NCI-H1930 (cell line): ENCODE results near the gene TXNRD2.
"Not testable (repeated sequence)": the region's sequence is repeated elsewhere in the genome, so short reads cannot be mapped to it uniquely, and the experiment has no call there.

ENCODE experiments used
- DNase-seq, 2 experiments: peaks; one replicate each; lab custom pipeline; 2025; lab: John Stamatoyannopoulos, UW

Gene TXNRD2

GRCh38 chr22:19923914-19924513 lies 17.6 kb downstream of the TXNRD2 start:
- no peak for DNase-seq

- no peak for DNase-seq
These were observed 20.0 kb downstream of the TXNRD2 start for GRCh38 chr22:19921544-19922081.

- DNase-seq: no peak
These were observed 21.8 kb downstream of the TXNRD2 start for GRCh38 chr22:19919701-19920363.

- no peak for DNase-seq
These were observed 23.1 kb downstream of the TXNRD2 start for GRCh38 chr22:19918332-19919106.

- DNase-seq: no peak
These were observed 24.1 kb downstream of the TXNRD2 start for GRCh38 chr22:19917389-19918138.

- DNase-seq: no peak
These were observed 24.7 kb downstream of the TXNRD2 start for GRCh38 chr22:19916941-19917340.

GRCh38 chr22:19916006-19916405 lies 25.6 kb downstream of the TXNRD2 start:
- DNase-seq: no peak

- no peak for DNase-seq
These were observed 26.2 kb downstream of the TXNRD2 start for GRCh38 chr22:19915287-19915954.

- DNase-seq: no peak
These were observed 27.2 kb downstream of the TXNRD2 start for GRCh38 chr22:19914201-19914943.

- no peak for DNase-seq
These were observed 28.2 kb downstream of the TXNRD2 start for GRCh38 chr22:19913337-19913936.

GRCh38 chr22:19912271-19912999 lies 29.2 kb downstream of the TXNRD2 start:
- DNase-seq: no peak

GRCh38 chr22:19911540-19912270 lies 29.9 kb downstream of the TXNRD2 start:
- no peak for DNase-seq

- no peak for DNase-seq
These were observed 31.4 kb downstream of the TXNRD2 start for GRCh38 chr22:19910180-19910744.

- peak in 1 of 2 experiments; percentile 69 for DNase-seq
These were observed 32.1 kb downstream of the TXNRD2 start for GRCh38 chr22:19909350-19910179.

- DNase-seq: not testable (repeated sequence)
These were observed 33.7 kb downstream of the TXNRD2 start for GRCh38 chr22:19907902-19908301.

GRCh38 chr22:19906864-19907263 lies 34.8 kb downstream of the TXNRD2 start:
- DNase-seq: not testable (repeated sequence)
